Fibroblast of the aortic adventitia (primary cell): ENCODE results near the gene CHST10. TPM values are rescaled to one million over a fixed set of nuclear protein-coding genes. Genes with fewer than 3 reads are reported as not detected.

Experiments
- DNase-seq: peaks from one replicate; pipeline ENCODE4 v3.0.0-alpha.2; 2010; ENCODE audit warnings: low read depth
- H3K4me3 ChIP-seq: 2 replicates; pipeline ENCODE4 v1.5.1; 2011; ENCODE audit warnings: low read depth, mild to moderate bottlenecking, control low read depth, low read length, moderate library complexity
- CTCF ChIP-seq: IDR thresholded peaks from 2 replicates; pipeline ENCODE4 v1.5.1; 2011; ENCODE audit warnings: mild to moderate bottlenecking, low read length, control low read depth, inconsistent platforms; ENCODE audit not compliant: insufficient read depth
- total RNA-seq: library from RNA; depleted of rRNA; stranded (reverse); fragments of >200 nt; gene quantifications from 2 replicates; pipeline ENCODE4 v1.2.3, GENCODE V29; 2012; ENCODE audit warnings: low replicate concordance

The CHST10 gene
- total RNA-seq, 1 donor: 11.0 TPM

- no peak for DNase-seq
- TF ChIP-seq CTCF: no peak
- H3K4me3 ChIP-seq: no peak overlapping the region
Measured at GRCh38 chr2:100409461-100409860, 8.0 kb downstream of the CHST10 start.

- no peak overlapping the region for H3K4me3 ChIP-seq
- no peak for DNase-seq
- no peak for TF ChIP-seq CTCF
Measured at GRCh38 chr2:100408941-100409340, 8.5 kb downstream of the CHST10 start.

GRCh38 chr2:100408104-100408503 is 9.4 kb downstream of the CHST10 start:
- no peak for DNase-seq
- no peak for TF ChIP-seq CTCF
- no peak overlapping the region for H3K4me3 ChIP-seq

- no peak overlapping the region for H3K4me3 ChIP-seq
- no peak for TF ChIP-seq CTCF
- DNase-seq: no peak
Measured at GRCh38 chr2:100407563-100407962, 9.9 kb downstream of the CHST10 start.

- H3K4me3 ChIP-seq: no peak overlapping the region
- TF ChIP-seq CTCF: no peak
- no peak for DNase-seq
Measured at GRCh38 chr2:100407073-100407472, 10.4 kb downstream of the CHST10 start.

- H3K4me3 ChIP-seq: no peak overlapping the region
- DNase-seq: no peak
- no peak for TF ChIP-seq CTCF
Measured at GRCh38 chr2:100406120-100406508, 11.4 kb downstream of the CHST10 start.

- DNase-seq: no peak
- H3K4me3 ChIP-seq: no peak overlapping the region
- no peak for TF ChIP-seq CTCF
Measured at GRCh38 chr2:100405403-100406119, 11.9 kb downstream of the CHST10 start.
